ENCODE data around the gene ZHX3.

Gene ZHX3

DNA sequence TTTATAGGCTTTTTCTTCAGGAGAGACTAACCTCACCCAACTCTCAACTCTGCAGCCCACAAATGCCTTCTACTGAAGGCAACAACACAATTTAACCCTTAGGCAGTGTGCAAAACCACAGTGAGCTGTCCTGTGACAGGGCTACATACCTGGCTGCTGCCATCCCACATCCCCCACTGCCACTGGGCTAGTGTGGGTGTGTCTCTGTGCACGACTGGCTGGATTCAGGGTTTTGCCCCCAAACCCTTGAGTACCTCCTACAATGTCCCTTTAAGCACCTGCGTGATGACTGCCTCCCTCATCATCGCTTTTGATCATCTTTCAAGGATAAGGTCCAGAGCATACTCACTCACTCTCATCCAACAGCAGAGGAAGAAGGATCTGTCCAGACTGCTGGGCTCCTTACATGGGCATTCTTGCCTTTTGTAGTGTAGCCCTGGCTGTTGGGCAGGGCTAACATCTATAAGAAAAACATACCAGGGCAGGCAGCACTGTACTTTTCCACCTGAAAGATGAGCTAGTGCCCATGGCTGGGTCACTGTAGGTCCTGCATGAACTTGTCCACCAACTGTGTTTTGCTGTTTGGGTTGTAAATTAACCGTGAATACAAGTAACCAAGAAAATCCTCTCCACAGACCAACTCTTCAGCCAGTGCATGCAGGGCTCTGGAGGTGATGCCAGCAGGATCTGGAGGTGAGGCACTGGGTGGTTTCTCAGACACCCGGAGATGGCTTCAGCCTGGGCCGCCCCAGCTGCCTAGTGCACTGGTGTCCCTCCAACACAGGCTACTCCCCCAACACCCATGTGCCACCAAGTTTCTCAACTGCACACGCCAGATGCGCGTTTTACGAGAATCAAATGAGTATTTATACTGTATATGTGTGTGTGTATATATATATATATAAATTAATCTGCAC, 135.0 kb downstream of the ZHX3 start:
- DNase-seq, result no peak

GRCh38 chr20:41181567-41181966, 136.0 kb downstream of the ZHX3 start:
- DNase-seq, result no peak

GRCh38 chr20:41180599-41181333, 136.8 kb downstream of the ZHX3 start:
- DNase-seq, result no peak

DNA sequence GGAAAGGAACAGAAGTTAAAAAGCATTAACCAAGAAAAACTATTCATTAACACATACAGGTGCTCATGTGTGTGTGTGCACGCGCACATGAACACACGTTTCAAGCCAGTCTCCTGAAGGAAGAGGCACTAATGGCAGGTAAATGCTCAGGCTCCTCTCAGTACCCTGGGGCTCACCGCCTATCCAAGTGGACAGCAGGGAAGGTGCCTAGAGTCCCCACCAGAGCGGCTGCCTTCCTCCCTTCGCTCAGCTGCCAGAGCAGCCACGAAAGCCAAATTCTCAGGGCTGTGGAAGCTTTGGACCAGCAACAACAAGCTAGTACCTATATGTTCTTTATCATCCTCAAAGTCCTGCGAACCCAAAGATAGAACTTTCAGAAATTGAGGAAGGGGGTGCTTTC, 137.6 kb downstream of the ZHX3 start:
- DNase-seq, result no peak

DNA sequence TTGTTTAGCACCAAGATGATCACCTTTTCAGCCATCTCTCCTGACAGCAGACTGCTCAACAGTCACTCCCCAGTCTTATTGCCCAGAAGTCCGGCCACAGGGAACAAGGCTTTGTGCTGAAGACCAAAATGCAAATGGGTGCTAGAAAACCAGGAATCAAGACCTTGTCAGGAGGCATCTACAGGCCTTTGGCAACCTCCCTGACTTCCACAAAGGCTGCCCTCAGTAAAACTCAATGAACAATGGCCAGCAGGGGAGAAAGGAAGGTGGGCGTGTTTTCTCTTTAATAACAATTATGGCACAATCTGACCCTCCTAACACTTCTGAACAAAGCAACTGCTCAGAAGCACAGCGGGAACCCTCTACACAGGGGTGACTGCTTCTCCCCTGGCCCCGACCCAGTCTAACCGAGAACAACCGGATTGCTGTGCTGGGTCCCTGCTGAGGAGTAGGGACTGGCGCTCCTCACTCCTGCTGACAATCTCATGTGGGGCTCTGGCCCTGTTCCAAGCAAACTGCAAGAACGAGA, 138.6 kb downstream of the ZHX3 start:
- no peak for DNase-seq

DNA sequence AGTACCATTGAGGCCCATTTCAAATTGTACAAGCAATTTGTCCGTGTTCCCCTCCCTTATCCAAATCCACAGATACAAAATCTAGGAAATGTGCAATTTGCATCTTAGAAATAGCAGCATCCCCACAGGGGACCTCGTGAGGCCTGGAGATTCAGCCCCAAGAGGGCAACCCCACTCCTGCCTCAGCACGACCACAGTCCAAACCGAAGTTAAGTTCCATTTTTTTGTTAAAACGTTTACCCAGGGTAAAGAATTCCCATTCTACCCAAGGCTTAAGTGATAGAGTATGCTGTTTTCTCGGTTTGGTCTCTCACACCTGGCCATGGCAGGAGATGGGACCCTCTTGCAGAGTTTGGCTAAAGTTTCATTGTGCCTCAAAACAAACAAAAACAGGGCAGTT, 139.0 kb downstream of the ZHX3 start:
- no peak for DNase-seq

DNA sequence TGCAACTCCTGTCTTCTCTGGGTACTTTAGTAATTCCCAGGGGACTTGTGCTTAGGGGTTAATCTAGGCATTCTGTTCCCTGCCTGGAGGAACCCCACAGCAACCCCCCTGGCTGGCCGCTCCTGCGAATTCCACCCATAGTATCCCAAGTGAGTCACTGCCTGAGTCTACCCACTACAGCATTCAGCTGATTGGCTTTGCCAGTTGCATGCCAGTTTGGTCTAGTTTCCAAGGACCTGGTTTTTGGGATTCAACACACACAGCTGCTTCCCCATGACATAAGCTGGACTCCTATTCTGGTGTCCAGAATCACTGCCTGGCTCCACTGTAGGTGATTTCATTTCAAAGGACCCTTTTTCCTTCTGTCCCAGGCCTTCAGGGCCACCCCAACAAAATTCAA, 139.9 kb downstream of the ZHX3 start:
- DNase-seq, result no peak

DNA sequence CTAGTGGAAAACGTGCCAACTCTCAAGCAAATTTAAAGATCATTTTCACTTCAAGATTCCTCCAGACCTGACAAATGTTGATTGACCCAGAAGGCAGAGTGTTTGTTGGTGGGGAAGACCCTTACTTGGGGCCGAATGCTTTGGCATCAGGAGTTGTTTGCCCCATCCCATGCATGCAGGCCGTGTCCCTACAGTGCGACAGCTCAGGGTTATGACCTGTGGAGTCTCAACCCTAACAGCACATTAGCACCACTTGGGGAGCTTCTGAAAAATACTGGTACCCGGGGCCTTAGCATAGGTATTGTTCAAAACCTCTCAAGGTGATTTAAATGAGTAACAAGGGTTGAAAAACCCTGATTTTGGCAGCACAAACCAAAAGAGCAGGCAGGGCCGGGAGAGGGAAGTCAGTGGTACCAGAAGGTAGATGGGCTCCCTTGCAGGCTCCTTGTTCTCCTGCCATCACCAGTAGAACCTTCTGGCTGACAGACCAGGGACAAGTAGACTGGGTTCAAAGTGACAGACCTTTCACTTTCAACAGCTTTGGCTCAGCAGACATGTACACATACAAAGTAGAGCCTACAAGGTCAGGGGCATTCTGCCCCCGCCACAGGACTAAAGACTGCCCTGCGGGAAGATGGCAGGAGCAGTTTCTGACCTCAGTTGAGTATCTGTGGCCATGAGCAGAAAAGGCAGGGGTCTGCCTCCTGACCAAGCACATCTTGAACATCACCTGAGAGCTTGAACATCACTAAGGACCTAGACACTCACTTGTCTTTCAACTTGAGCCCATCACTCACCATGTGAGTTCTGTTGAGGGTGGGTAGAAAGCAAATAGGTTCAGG, 140.6 kb downstream of the ZHX3 start:
- DNase-seq, result no peak

- no peak for DNase-seq
Measured at GRCh38 chr20:41175727-41176330, 141.7 kb downstream of the ZHX3 start.

- DNase-seq, result no peak
Measured at GRCh38 chr20:41175201-41175651, 142.3 kb downstream of the ZHX3 start.

DNA sequence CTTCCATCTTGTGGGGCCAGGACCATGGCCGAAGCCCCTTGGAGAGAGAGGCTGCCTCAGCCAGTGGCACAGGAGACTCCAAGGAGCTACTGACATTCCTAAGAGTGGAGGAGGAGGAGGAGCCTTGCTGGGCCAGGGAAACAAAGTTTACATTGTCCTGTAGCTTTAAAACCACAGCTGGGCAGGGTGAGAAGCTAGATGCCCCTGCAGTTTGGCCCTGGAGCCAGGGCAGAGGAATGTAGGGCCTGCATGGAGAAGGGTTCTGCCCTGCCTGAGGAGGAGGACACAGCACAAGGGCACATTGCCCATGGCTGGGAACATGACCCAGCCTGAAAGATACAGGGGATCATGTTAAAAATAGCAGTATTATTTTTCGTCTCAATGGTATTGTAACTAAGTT, 142.7 kb downstream of the ZHX3 start:
- DNase-seq, result no peak

GRCh38 chr20:41174373-41174772, 143.2 kb downstream of the ZHX3 start:
- DNase-seq, result no peak

DNA sequence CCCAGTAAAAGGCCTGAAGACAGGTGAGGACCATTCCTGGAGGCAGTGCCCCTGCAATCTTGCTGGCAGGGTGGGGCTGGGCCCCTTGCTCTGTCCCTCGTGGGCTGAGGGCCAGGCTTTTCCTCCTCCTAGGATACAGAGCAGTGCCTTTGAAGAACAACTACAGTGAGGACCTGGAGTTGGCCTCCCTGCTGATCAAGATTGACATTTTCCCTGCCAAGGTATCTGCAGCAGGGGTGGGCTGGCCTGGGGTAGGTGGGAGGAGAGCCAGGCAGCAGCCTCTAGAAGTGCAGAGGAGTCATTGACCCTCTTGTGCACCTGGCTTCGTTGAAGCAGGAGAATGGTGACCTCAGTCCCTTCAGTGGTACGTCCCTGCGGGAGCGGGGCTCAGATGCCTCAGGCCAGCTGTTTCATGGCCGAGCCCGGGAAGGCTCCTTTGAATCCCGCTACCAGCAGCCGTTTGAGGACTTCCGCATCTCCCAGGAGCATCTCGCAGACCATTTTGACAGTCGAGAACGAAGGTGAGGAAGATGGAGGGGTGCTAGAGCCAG, 143.7 kb downstream of the ZHX3 start:
- DNase-seq, result no peak

- peak; percentile 34 to 79 for DNase-seq
Measured at GRCh38 chr20:41173161-41173721, 144.3 kb downstream of the ZHX3 start.

GRCh38 chr20:41172296-41173140, 145.0 kb downstream of the ZHX3 start:
- DNase-seq, result no peak

GRCh38 chr20:41171736-41172295, 145.7 kb downstream of the ZHX3 start:
- no peak for DNase-seq

DNA sequence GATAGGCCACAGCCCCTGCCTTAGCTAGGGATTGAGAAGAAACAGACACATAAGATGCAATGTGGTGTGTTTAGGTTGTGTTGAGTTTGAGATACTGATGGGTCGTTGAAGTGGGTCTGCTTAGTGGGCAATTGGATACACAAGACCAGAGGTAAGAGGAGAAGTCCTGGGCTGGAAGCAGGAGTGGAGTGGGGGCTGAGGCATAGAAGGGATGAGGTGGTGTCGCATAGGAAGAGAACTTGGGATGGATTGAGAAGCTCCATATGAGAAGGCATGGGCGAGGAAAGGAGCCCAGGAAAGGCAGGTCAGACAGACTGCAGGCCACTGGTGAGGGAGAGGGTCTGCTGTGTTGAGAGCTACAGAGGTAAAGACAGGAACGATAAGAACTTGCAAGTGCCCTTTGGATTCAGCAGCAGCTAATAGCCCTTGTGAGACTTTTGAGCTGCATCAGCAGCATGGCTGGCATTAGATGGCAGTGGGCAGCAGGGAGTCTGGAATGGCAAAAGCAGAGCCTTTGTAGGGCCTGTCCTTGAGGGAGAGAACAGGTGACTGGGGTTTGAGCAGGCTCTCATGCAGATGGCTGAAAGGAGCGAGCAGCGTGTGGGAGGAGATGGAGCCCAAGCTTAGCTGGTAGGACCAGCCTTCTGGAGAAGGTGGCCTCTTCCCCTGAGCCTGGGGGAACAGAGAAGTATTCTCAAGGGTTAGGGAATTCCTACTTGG, 147.0 kb downstream of the ZHX3 start:
- no peak for DNase-seq

DNA sequence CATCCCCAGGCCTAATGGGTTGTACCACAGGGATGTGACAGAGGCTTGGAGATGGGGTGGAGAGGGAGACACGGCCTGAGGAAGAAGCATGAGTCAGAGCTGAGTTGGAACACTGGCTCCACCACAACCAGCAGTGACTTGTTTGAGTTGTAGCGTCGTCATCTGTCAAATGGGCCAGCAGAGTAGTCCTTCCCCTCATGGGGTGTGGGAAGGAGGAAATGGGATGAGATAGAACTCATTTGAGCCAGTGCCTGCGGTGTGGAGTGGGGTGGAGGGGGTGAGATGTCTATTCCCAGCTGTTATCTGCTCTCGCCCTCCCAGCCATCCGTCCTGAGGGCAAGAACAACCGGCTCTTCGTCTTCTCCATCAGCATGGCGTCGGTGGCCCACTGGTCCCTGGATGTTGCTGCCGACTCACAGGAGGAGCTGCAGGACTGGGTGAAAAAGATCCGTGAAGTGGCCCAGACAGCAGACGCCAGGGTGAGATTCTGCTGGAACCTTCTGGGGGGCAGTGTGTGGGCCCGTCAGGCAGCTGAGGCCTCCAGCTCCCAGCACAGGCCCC, 147.7 kb downstream of the ZHX3 start:
- DNase-seq, result no peak

GRCh38 chr20:41169162-41169690, 148.3 kb downstream of the ZHX3 start:
- no peak for DNase-seq
